Measurements from ENCODE around the gene RAB6B. TPM values are rescaled to one million over a fixed set of nuclear protein-coding genes. Genes with fewer than 3 reads are reported as not detected.

Gene RAB6B
- total and polyA plus RNA-seq, 2 experiments from 2014 or later: 2.6 to 3.0 TPM

DNA sequence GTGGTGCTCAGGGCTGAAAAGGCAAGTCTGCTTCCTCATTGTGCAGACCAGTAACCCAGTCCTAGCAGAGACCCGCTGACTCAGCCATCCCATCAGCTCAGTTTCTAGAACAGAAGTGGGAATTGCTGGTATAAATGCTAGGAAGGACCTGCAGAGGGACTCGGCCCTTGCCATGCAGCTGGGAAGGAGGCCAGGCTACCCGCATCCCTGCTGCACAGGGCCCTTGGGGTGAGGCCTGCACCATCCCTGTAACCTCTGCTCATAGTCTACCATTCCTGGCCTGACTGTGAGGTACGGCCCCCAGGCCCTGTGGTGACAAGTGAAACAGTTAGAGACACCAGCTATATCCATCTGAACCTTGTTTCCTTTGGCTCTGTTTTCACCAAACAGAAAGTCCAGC is 23.5 kb downstream of the RAB6B start:
- Histone ChIP-seq H3K36me3 (no peaks in the 10 kb centered on the region), H3K4me1 (ENCODE audit: low read depth) (peaks cover 3% of the 10 kb centered on the region), H3K27ac (no peak overlapping the region), H3K27me3 (no peaks in the 10 kb centered on the region), H3K9me3 (ENCODE audit: low read depth) (no peaks in the 10 kb centered on the region), H3K4me3 (no peak overlapping the region)
- TF ChIP-seq, protein P1, sequence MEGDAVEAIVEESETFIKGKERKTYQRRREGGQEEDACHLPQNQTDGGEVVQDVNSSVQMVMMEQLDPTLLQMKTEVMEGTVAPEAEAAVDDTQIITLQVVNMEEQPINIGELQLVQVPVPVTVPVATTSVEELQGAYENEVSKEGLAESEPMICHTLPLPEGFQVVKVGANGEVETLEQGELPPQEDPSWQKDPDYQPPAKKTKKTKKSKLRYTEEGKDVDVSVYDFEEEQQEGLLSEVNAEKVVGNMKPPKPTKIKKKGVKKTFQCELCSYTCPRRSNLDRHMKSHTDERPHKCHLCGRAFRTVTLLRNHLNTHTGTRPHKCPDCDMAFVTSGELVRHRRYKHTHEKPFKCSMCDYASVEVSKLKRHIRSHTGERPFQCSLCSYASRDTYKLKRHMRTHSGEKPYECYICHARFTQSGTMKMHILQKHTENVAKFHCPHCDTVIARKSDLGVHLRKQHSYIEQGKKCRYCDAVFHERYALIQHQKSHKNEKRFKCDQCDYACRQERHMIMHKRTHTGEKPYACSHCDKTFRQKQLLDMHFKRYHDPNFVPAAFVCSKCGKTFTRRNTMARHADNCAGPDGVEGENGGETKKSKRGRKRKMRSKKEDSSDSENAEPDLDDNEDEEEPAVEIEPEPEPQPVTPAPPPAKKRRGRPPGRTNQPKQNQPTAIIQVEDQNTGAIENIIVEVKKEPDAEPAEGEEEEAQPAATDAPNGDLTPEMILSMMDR (IDR thresholded peaks at IDR 0.05; ENCODE audit: low read depth, low read length): no peak
- DNase-seq (ENCODE audit: low read depth in 1 of 2, low spot score in 1 of 2): no peak

DNA sequence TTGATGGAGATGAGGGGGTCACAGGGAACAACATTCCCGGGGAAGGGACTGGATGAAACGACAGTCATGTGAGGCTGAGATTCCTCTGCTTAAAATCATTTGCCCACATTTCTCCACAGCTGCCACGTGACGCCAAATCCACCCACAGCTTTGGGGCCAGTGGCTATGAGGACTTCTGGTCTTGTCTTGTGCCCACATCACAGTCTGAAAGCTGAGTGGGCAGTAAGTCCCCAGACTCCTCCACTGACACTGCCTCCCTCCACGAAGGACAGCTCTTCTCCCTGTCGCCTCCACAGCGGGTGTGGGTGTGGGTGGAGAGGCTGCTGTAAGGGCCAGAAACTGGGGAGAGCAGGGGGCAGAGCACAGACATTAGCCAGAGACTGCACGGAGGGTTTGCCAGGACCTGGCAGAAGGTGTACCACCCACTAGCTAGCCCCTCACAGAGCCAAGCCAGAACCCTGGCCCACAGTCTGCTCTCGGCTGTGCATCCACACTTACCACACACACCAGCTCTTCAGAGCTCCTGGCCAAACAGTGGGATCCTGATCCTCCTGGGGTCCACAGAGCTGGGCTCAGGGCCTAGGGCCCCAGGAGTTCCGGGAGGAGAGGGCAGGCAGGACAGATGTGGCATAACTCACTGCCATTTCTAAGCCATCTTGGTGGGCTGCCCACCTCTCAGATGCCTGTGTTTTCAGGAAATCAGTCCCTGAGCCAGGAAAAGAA is 24.2 kb downstream of the RAB6B start:
- H3K27ac ChIP-seq: no peak overlapping the region
- no peak overlapping the region for H3K4me3 ChIP-seq
- no peaks in the 10 kb centered on the region for H3K9me3 ChIP-seq (ENCODE audit: low read depth)
- TF ChIP-seq, protein P1 (IDR thresholded peaks at IDR 0.05; ENCODE audit: low read depth, low read length): no peak
- no peaks in the 10 kb centered on the region for H3K36me3 ChIP-seq
- no peak for DNase-seq (ENCODE audit: low read depth in 1 of 2, low spot score in 1 of 2)
- H3K4me1 ChIP-seq (ENCODE audit: low read depth): peaks cover 3% of the 10 kb centered on the region
- no peaks in the 10 kb centered on the region for H3K27me3 ChIP-seq

- Histone ChIP-seq H3K4me1 (ENCODE audit: low read depth) (peaks cover 3% of the 10 kb centered on the region), H3K27ac (no peak overlapping the region), H3K9me3 (ENCODE audit: low read depth) (no peaks in the 10 kb centered on the region), H3K4me3 (no peak overlapping the region), H3K36me3 (no peaks in the 10 kb centered on the region), H3K27me3 (no peaks in the 10 kb centered on the region)
- no peak for DNase-seq (ENCODE audit: low read depth in 1 of 2, low spot score in 1 of 2)
- TF ChIP-seq, protein P1 (IDR thresholded peaks at IDR 0.05; ENCODE audit: low read depth, low read length): no peak
Measured at GRCh38 chr3:133870822-133871221, 24.9 kb downstream of the RAB6B start.

GRCh38 chr3:133869586-133869985 is 26.1 kb downstream of the RAB6B start:
- H3K27ac ChIP-seq: no peak overlapping the region
- TF ChIP-seq, protein P1 (IDR thresholded peaks at IDR 0.05; ENCODE audit: low read depth, low read length): no peak
- DNase-seq (ENCODE audit: low read depth in 1 of 2, low spot score in 1 of 2): no peak

DNA sequence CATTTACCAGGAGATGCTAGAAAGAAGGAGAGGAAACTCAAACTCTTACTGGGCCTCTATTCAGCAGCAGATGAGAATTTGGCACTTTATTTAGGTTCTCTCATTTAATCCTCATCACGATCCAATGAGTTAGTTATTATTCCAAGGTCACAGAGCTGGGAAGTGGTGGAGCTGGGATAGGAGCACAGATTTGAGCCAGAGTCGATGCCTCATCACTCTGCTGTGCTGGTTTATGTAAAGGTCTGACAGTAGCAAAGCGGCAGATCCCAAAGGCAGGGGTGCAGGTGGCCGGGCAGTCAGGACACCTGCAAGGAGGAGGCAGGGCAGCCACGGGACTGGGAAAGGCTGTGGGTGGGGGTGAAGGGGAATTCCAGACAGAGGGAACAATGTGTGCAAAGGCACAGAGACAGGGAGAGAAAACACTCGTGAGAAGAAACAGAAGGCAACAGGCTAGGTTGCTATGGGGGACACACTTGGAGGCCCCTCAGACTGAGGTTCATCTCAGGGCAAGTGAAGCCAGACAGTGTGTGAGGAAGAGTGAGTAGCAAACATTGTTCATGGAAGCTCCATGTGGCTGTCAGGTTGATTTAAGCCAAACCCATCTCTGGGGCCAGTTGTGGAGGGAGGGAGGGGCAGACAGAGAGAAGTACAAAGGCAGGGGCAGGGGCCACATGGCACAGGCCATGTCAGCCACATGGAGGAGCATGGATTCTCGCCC is 26.8 kb downstream of the RAB6B start:
- peaks cover 3% of the 10 kb centered on the region for H3K4me1 ChIP-seq (ENCODE audit: low read depth)
- no peaks in the 10 kb centered on the region for H3K36me3 ChIP-seq
- no peaks in the 10 kb centered on the region for H3K27me3 ChIP-seq
- TF ChIP-seq, protein P1 (IDR thresholded peaks at IDR 0.05; ENCODE audit: low read depth, low read length): no peak
- no peak for DNase-seq (ENCODE audit: low read depth in 1 of 2, low spot score in 1 of 2)
- no peaks in the 10 kb centered on the region for H3K9me3 ChIP-seq (ENCODE audit: low read depth)
- H3K27ac ChIP-seq: no peak overlapping the region
- no peak overlapping the region for H3K4me3 ChIP-seq

More at GRCh38 chr3:133869586-133869985, 26.1 kb downstream of the RAB6B start:
- Histone ChIP-seq H3K36me3 (no peaks in the 10 kb centered on the region), H3K4me1 (ENCODE audit: low read depth) (peaks cover 3% of the 10 kb centered on the region), H3K27me3 (no peaks in the 10 kb centered on the region), H3K4me3 (no peak overlapping the region), H3K9me3 (ENCODE audit: low read depth) (no peaks in the 10 kb centered on the region)

Measured in cardiac muscle cell (in vitro differentiated cells and primary cell).